GM12878 (cell line): ENCODE data around the gene SYNGR4. TPM values are rescaled to one million over a fixed set of nuclear protein-coding genes. Genes with fewer than 3 reads are reported as not detected.

ENCODE experiments used
- ATAC-seq: fragments of 200-7000 bp; cut with Tn5 transposase; 3 replicates; pipeline ENCODE4 v1.9.1; 2020; ENCODE audit warnings: mild to moderate bottlenecking, moderate library complexity
- BruUV-seq: library from RNA; stranded (reverse); fragments of 400-500 nt; replicated peaks from 2 replicates; lab custom pipeline; 2021; lab: Mats Ljungman, UMichigan
- CTCF ChIA-PET: fragments of 300-600 bp; sonication (Branson Sonifier 250); formaldehyde crosslinking; extraction: SDS; loops from one replicate; lab custom pipeline; 2021; ENCODE audit warnings: inconsistent platforms; lab: Yijun Ruan, JAX
- POLR2A ChIA-PET: fragments of 350-600 bp; formaldehyde crosslinking; extraction: SDS; loops from one replicate; lab custom pipeline; 2021; ENCODE audit warnings: inconsistent platforms; lab: Charles Lee
- RAD21 ChIA-PET: fragments of 300-600 bp; sonication (Branson Sonifier 250); formaldehyde crosslinking; loops from one replicate; lab custom pipeline; 2023; ENCODE audit warnings: antibody characterized with exemption; ENCODE audit not compliant: unreplicated experiment; lab: Charles Lee
- SMC1A ChIA-PET: fragments of 300-600 bp; sonication (Branson Sonifier 250); formaldehyde crosslinking; loops from one replicate; lab custom pipeline; 2023; ENCODE audit not compliant: unreplicated experiment, uncharacterized antibody; lab: Charles Lee
- DNase-seq: peaks from one replicate; pipeline ENCODE4 v3.0.0-alpha.2; 2011; ENCODE audit warnings: low read depth, low spot score
- FAIRE-seq: peaks from 3 replicates; lab custom pipeline; 2011; peaks lifted over from hg19 to GRCh38; lab: Jason Lieb, UNC
- H2AFZ ChIP-seq: 2 replicates; pipeline ENCODE4 v1.6.0; 2011; ENCODE audit warnings: low read depth, low read length, control low read depth; ENCODE audit not compliant: control insufficient read depth
- H3K27ac ChIP-seq: 2 replicates; pipeline ENCODE4 v1.5.1; 2011; ENCODE audit warnings: control low read depth; ENCODE audit not compliant: control insufficient read depth, insufficient read depth
- H3K27me3 ChIP-seq, 2 experiments: replicated peaks in 1 of 2; 2 replicates each; pipeline versions ENCODE4 v1.6.0 to v1.6.1; 2011; ENCODE audit warnings: low read length in 1 of 2; ENCODE audit not compliant: control insufficient read depth in 2 of 2, insufficient read depth in 2 of 2
- H3K36me3 ChIP-seq, 2 experiments: 2 replicates each; pipeline ENCODE4 v1.5.1; 2011; ENCODE audit warnings: low read length in 1 of 2; ENCODE audit not compliant: control insufficient read depth in 2 of 2, insufficient read depth in 2 of 2
- H3K4me1 ChIP-seq: 2 replicates; pipeline ENCODE4 v1.6.1; 2011; ENCODE audit warnings: mild to moderate bottlenecking, low read length, moderate library complexity, mixed read lengths; ENCODE audit not compliant: control insufficient read depth, insufficient read depth
- H3K4me2 ChIP-seq: 2 replicates; pipeline ENCODE4 v1.6.0; 2011; ENCODE audit warnings: control low read depth; ENCODE audit not compliant: control insufficient read depth, insufficient read depth
- H3K4me3 ChIP-seq: fragments of 200-600 bp; sonication (generic); 2 replicates; pipeline ENCODE4 v1.5.1; 2016
- H3K79me2 ChIP-seq: 2 replicates; pipeline ENCODE4 v1.6.0; 2011; ENCODE audit warnings: low read length; ENCODE audit not compliant: control insufficient read depth, insufficient read depth
- H3K9ac ChIP-seq: 2 replicates; pipeline ENCODE4 v1.8.0; 2011; ENCODE audit warnings: low read length, control low read depth, mixed read lengths; ENCODE audit not compliant: control insufficient read depth, insufficient read depth
- H3K9me3 ChIP-seq: replicated peaks from 3 replicates; pipeline ENCODE4 v1.5.1; 2011; ENCODE audit warnings: mild to moderate bottlenecking, low read length; ENCODE audit not compliant: control insufficient read depth, insufficient read depth
- H4K20me1 ChIP-seq: 2 replicates; pipeline ENCODE4 v1.6.0; 2011; ENCODE audit not compliant: control insufficient read depth, insufficient read depth
- BMI1 ChIP-seq: fragments of 450-650 bp; IDR thresholded peaks from 2 replicates; pipeline ENCODE4 v1.6.1; 2016; ENCODE audit warnings: mild to moderate bottlenecking, moderate library complexity, borderline replicate concordance
- EP300 ChIP-seq, 2 experiments: fragments of 150-350 bp in 1 of 2; IDR thresholded peaks; 2 replicates each; pipeline ENCODE4 v1.6.1; 2011 to 2012; ENCODE audit warnings: low read depth in 2 of 2, low read length in 2 of 2, borderline replicate concordance in 1 of 2, improper control_type of control experiment in 1 of 2, inconsistent platforms in 1 of 2; ENCODE audit not compliant: control insufficient read depth in 1 of 2
- HDAC2 ChIP-seq: fragments of 200-600 bp; sonication (generic); IDR thresholded peaks from 2 replicates; pipeline ENCODE4 v1.6.1; 2017
- MYC ChIP-seq: IDR thresholded peaks from 2 replicates; pipeline ENCODE4 v1.6.1; 2011; ENCODE audit warnings: mild to moderate bottlenecking, low read length, moderate library complexity, inconsistent platforms; ENCODE audit not compliant: insufficient read depth, insufficient replicate concordance, insufficient read length, severe bottlenecking
- NFYA ChIP-seq: IDR thresholded peaks from 2 replicates; pipeline ENCODE4 v1.6.1; 2011; ENCODE audit warnings: low read depth, mild to moderate bottlenecking, low read length, improper control_type of control experiment, borderline replicate concordance
- NRF1 ChIP-seq: conservative IDR thresholded peaks from 2 replicates; pipeline ENCODE4 v1.6.1; 2011; ENCODE audit warnings: mild to moderate bottlenecking, low read depth, low read length, improper control_type of control experiment
- SREBF2 ChIP-seq: IDR thresholded peaks from 2 replicates; pipeline ENCODE4 v1.6.1; 2012; ENCODE audit warnings: mild to moderate bottlenecking, low read length
- YY1 ChIP-seq: IDR thresholded peaks from 2 replicates; pipeline ENCODE4 v1.6.1; 2011; ENCODE audit warnings: low read depth, mild to moderate bottlenecking, low read length
- WGBS: methylation state at CpG from one replicate; pipeline ENCODE4 v1.1.6; 2016; ENCODE audit warnings: low lambda C conversion rate; ENCODE audit not compliant: insufficient replicate concordance, insufficient coverage; ENCODE audit errors: missing lambda C conversion rate; 5-methylcytosine and 5-hydroxymethylcytosine counted together
- in situ Hi-C: fragments of 300-500 bp; cut with MboI; formaldehyde crosslinking; loops from 9 replicates; pipeline ENCODE4 v1.14.3; 2018; ENCODE audit warnings: mixed read lengths
- intact Hi-C: fragments of 100-400 bp; cut with micrococcal nuclease; formaldehyde crosslinking; loops from one replicate; pipeline ENCODE4 v1.14.2; 2022; ENCODE audit not compliant: unreplicated experiment
- polyA plus RNA-seq, 11 experiments: library from polyadenylated mRNA; depleted of rRNA in 4 of 11; unstranded in 6 of 11; stranded (reverse) in 5 of 11; fragments of >200 nt; fragmentation: Nextera tagmentation in 4 of 11; fragmentation: Illumina TruSeq in 1 of 11; extraction: Ambion mirVana in 4 of 11; extraction: Trizol in 1 of 11; gene quantifications; 1 replicate in 1 of 11; 2 replicates in 10 of 11; pipeline versions ENCODE4 v1.2.1 to v1.2.3, GENCODE V29; 2011 to 2016; ENCODE audit warnings: inconsistent platforms in 2 of 11, missing spikeins in 2 of 11, low read depth in 1 of 11
- total RNA-seq, 4 experiments: library from RNA; depleted of rRNA in 3 of 4; stranded (reverse); fragments of >200 nt in 3 of 4; fragmentation: Illumina TruSeq in 1 of 4; extraction: Trizol in 1 of 4; gene quantifications; 2 replicates each; pipeline versions ENCODE4 v1.2.1 to v1.2.3, GENCODE V29; 2013 to 2021

The SYNGR4 gene
- total and polyA plus RNA-seq, 10 of the 15 experiments (the other 5 are each of a cell fraction or from before 2014, with no cell fraction given), result 0.08 to 0.72 (median 0.17) TPM; not detected in 6

GRCh38 chr19:48415806-48416221 lies 51.6 kb downstream of the SYNGR4 start:
- Histone ChIP-seq H3K9me3 (no peaks in the 10 kb centered on the region), H3K36me3 (no peaks in the 10 kb centered on the region), H3K9ac (no peak overlapping the region), H3K4me2 (peak overlapping the region; percentile 7; the same call in 1 of the 2 replicates), H2AFZ (no peak overlapping the region), H3K4me3 (no peak overlapping the region), H3K27me3 (no peaks in the 10 kb centered on the region; a peak in 1 of 4 replicates), H3K79me2 (no peaks in the 10 kb centered on the region), H4K20me1 (no peaks in the 10 kb centered on the region), H3K27ac (no peak overlapping the region), H3K4me1 (peaks cover 8% of the 10 kb centered on the region)
- RAD21 ChIA-PET, result no interaction called here
- SMC1A ChIA-PET, result interaction anchor here (1.0 kb wide), 1 partner anchor 8 kb away, joined by 3 read pairs; no protein-coding TSS in a partner anchor
- WGBS, result 55% methylated on average over 30 of the region's 30 CpGs
- TF ChIP-seq SREBF2 (no peak), EP300 (IDR thresholded peaks at IDR 0.05; ENCODE audit: borderline replicate concordance in 1 of 2, control insufficient read depth in 1 of 2, low read depth in 2 of 2, low read length in 2 of 2) (no peak), MYC (no peak), BMI1 (no peak), HDAC2 (no peak)
- in situ Hi-C loops (no loop called here), intact Hi-C loops (no loop called here)
- DNase-seq (no peak), ATAC-seq (no peak), FAIRE-seq (no peak)
- POLR2A ChIA-PET, result interaction anchor here (0.6 to 1.3 kb wide), 2 partner anchors 29 to 53 kb away, joined by 4 to 6 read pairs; no protein-coding TSS in a partner anchor
- CTCF ChIA-PET, result interaction anchor here (1.0 kb wide), 1 partner anchor 24 kb away, joined by 3 read pairs; the partner anchor contains the start of gene KDELR1
- BruUV-seq, result no TSS peak

- Histone ChIP-seq H3K79me2 (no peaks in the 10 kb centered on the region), H3K4me1 (peaks cover 8% of the 10 kb centered on the region), H2AFZ (no peak overlapping the region), H3K36me3 (no peaks in the 10 kb centered on the region), H3K4me3 (no peak overlapping the region), H3K4me2 (no peak overlapping the region), H3K9ac (no peak overlapping the region), H4K20me1 (no peaks in the 10 kb centered on the region), H3K27me3 (no peaks in the 10 kb centered on the region; a peak in 1 of 4 replicates), H3K9me3 (no peaks in the 10 kb centered on the region), H3K27ac (no peak overlapping the region)
- whole genome bisulfite sequencing, result 69% methylated on average over 7 of the region's 7 CpGs
- in situ Hi-C loops, result no loop called here
- TF ChIP-seq NFYA (no peak), YY1 (no peak), NRF1 (no peak)
- DNase-seq, result no peak
- CTCF ChIA-PET, result interaction anchor here (0.9 to 1.2 kb wide), 2 partner anchors 10 to 26 kb away, joined by 3 to 5 read pairs; partner anchors contain the start of gene KDELR1
- RAD21 ChIA-PET, result interaction anchor here (1.0 kb wide), 1 partner anchor 26 kb away, joined by 3 read pairs; no protein-coding TSS in a partner anchor
- intact Hi-C loops, result no loop called here
- FAIRE-seq, result no peak
- ATAC-seq, result no peak
- SMC1A ChIA-PET, result interaction anchor here (1.7 kb wide), 1 partner anchor 26 kb away, joined by 5 read pairs; the partner anchor contains the start of gene KDELR1
- BruUV-seq, result no TSS peak
- POLR2A ChIA-PET, result interaction anchor here (0.8 kb wide), 1 partner anchor 16 kb away, joined by 3 read pairs; no protein-coding TSS in a partner anchor
Observed at GRCh38 chr19:48417421-48417820, 53.3 kb downstream of the SYNGR4 start.
